Hepatocyte (in vitro differentiated cells): ENCODE results near the gene LIMS2.

Experiments
- CTCF ChIP-seq: fragments of 200-600 bp; sonication (generic); IDR thresholded peaks from 2 replicates; pipeline ENCODE4 v1.5.1; 2016; ENCODE audit warnings: antibody characterized with exemption, mild to moderate bottlenecking; ENCODE audit not compliant: poor library complexity
- EZH2phosphoT487 ChIP-seq: fragments of 200-600 bp; sonication (generic); IDR thresholded peaks from one replicate; pipeline ENCODE4 v1.6.1; 2018; ENCODE audit warnings: antibody characterized with exemption, mild to moderate bottlenecking, low read depth, moderate library complexity; ENCODE audit not compliant: unreplicated experiment, severe bottlenecking

GRCh38 chr2:127589841-127590240, 85.5 kb downstream of the LIMS2 start:
- TF ChIP-seq CTCF (no peak), EZH2phosphoT487 (no peak)
